Parathyroid adenoma (tissue), 2 donors: Measurements from ENCODE around the gene SLC12A5.

Experiments
- H2AFZ ChIP-seq: fragments of 300-600 bp; sonication (generic); one replicate; pipeline ENCODE4 v1.7.0; 2017; ENCODE audit warnings: antibody characterized with exemption, mild to moderate bottlenecking
- H3K27ac ChIP-seq: fragments of 300-600 bp; sonication (generic); one replicate; pipeline ENCODE4 v1.7.0; 2017
- H3K27me3 ChIP-seq: fragments of 300-600 bp; sonication (generic); one replicate; pipeline ENCODE4 v1.7.0; 2017; ENCODE audit warnings: low read length; ENCODE audit not compliant: control insufficient read depth, insufficient read depth
- H3K36me3 ChIP-seq: fragments of 300-600 bp; sonication (generic); one replicate; pipeline ENCODE4 v1.7.0; 2017; ENCODE audit warnings: low read length; ENCODE audit not compliant: control insufficient read depth, insufficient read depth
- H3K4me1 ChIP-seq: fragments of 300-600 bp; sonication (generic); one replicate; pipeline ENCODE4 v1.7.0; 2017; ENCODE audit warnings: control low read depth
- H3K4me2 ChIP-seq: fragments of 300-600 bp; sonication (generic); one replicate; pipeline ENCODE4 v1.7.0; 2017; ENCODE audit warnings: low read length
- H3K4me3 ChIP-seq: fragments of 300-600 bp; sonication (generic); one replicate; pipeline ENCODE4 v1.7.0; 2017; ENCODE audit warnings: low read depth, low read length
- H3K79me2 ChIP-seq: fragments of 300-600 bp; sonication (generic); one replicate; pipeline ENCODE4 v1.7.0; 2017; ENCODE audit warnings: control low read depth
- H3K9ac ChIP-seq: fragments of 300-600 bp; sonication (generic); one replicate; pipeline ENCODE4 v1.7.0; 2017; ENCODE audit warnings: mild to moderate bottlenecking
- H3K9me3 ChIP-seq: fragments of 300-600 bp; sonication (generic); one replicate; pipeline ENCODE4 v1.7.0; 2017; ENCODE audit warnings: low read length; ENCODE audit not compliant: control insufficient read depth
- TF ChIP-seq, protein P1 (sequence below): fragments of 300-600 bp; sonication (generic); IDR thresholded peaks from one replicate; pipeline ENCODE4 v1.7.0; 2017; ENCODE audit warnings: antibody characterized with exemption, mild to moderate bottlenecking
- donor health status: primary hyperparathyroidism.

The SLC12A5 gene

DNA sequence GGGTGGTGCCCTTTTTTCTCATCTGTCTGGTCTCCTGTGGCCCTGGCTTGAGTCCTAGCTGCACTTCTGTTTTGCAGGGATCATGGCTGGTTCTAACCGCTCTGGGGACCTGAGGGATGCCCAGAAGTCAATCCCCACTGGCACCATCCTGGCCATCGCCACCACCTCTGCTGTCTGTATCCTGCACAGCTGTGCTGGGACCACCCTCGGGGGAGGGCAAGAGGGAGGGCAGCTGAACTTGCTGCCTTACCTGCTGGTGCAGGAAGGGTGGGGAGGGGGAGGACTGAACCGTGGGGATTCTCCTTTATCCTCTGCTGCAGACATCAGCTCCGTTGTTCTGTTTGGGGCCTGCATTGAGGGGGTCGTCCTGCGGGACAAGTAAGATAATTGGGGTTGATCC is 14.5 kb downstream of the SLC12A5 start:
- Histone ChIP-seq H3K9me3 (no peaks in the 10 kb centered on the region), H3K27me3 (no peaks in the 10 kb centered on the region), H3K79me2 (peaks cover 3% of the 10 kb centered on the region), H2AFZ (no peak overlapping the region), H3K4me3 (no peak overlapping the region), H3K4me1 (no peaks in the 10 kb centered on the region), H3K9ac (no peak overlapping the region), H3K36me3 (no peaks in the 10 kb centered on the region), H3K4me2 (no peak overlapping the region), H3K27ac (no peak overlapping the region)
- TF ChIP-seq, protein P1, sequence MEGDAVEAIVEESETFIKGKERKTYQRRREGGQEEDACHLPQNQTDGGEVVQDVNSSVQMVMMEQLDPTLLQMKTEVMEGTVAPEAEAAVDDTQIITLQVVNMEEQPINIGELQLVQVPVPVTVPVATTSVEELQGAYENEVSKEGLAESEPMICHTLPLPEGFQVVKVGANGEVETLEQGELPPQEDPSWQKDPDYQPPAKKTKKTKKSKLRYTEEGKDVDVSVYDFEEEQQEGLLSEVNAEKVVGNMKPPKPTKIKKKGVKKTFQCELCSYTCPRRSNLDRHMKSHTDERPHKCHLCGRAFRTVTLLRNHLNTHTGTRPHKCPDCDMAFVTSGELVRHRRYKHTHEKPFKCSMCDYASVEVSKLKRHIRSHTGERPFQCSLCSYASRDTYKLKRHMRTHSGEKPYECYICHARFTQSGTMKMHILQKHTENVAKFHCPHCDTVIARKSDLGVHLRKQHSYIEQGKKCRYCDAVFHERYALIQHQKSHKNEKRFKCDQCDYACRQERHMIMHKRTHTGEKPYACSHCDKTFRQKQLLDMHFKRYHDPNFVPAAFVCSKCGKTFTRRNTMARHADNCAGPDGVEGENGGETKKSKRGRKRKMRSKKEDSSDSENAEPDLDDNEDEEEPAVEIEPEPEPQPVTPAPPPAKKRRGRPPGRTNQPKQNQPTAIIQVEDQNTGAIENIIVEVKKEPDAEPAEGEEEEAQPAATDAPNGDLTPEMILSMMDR, result no peak

DNA sequence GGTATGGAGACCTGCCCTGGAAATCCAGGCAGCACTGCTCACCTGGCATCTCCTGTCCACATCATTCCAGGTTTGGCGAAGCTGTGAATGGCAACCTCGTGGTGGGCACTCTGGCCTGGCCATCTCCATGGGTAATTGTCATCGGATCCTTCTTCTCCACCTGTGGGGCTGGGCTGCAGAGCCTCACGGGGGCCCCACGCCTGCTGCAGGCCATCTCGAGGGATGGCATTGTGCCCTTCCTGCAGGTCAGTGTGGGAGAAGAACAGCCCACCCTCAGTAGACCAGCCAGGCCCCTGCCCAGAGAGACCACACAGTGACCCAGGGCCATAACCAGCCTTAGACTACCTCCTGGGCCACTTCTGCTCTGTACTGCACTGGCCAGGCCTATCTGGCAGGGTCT is 15.9 kb downstream of the SLC12A5 start:
- no peak overlapping the region for H3K9ac ChIP-seq
- H3K27me3 ChIP-seq, result no peaks in the 10 kb centered on the region
- no peak overlapping the region for H3K4me3 ChIP-seq
- no peaks in the 10 kb centered on the region for H3K36me3 ChIP-seq
- no peak overlapping the region for H2AFZ ChIP-seq
- H3K4me1 ChIP-seq, result no peaks in the 10 kb centered on the region
- TF ChIP-seq, protein P1, result no peak
- H3K9me3 ChIP-seq, result no peaks in the 10 kb centered on the region
- H3K79me2 ChIP-seq, result peaks cover 3% of the 10 kb centered on the region
- H3K4me2 ChIP-seq, result no peak overlapping the region
- no peak overlapping the region for H3K27ac ChIP-seq

DNA sequence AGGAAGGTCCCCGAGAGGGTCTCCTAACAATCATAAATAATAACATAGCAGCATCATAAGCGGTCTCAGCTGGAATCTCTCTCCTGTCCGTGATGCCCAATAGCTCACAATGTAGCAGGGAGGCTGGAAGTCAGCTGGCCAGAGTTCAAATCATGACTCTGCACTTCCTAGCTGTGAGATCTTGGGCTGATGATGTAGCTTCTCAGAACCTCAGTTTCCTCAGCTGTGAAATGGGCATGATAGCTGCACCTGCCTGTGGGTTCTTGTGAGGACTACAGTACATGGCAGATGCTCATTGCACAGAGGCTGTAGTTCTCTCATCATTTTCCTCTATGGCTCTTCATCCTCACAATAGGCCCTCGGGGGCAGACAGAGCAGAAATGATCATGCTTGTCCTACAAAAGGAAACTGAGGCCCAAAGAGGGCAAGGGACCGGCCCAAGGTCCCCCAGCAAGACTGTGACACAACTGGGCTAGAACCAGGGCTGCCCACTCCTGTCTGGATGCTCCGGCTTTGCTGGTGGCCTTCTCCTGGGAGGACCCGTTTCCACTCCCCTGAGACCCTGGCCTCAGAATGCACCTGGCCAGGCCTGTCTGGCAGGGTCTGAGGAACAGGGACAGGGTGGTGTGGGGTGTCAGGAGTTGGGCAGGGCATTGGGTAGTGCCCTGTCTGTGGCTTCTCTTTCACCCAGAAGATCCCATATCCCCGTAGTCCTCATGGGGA is 17.7 kb downstream of the SLC12A5 start:
- no peaks in the 10 kb centered on the region for H3K9me3 ChIP-seq
- no peak overlapping the region for H3K9ac ChIP-seq
- no peak overlapping the region for H2AFZ ChIP-seq
- no peaks in the 10 kb centered on the region for H3K4me1 ChIP-seq
- H3K27ac ChIP-seq, result no peak overlapping the region
- no peaks in the 10 kb centered on the region for H3K36me3 ChIP-seq
- no peak overlapping the region for H3K4me2 ChIP-seq
- no peak overlapping the region for H3K4me3 ChIP-seq
- H3K27me3 ChIP-seq, result no peaks in the 10 kb centered on the region
- H3K79me2 ChIP-seq, result peaks cover 3% of the 10 kb centered on the region
- TF ChIP-seq, protein P1, result no peak

DNA sequence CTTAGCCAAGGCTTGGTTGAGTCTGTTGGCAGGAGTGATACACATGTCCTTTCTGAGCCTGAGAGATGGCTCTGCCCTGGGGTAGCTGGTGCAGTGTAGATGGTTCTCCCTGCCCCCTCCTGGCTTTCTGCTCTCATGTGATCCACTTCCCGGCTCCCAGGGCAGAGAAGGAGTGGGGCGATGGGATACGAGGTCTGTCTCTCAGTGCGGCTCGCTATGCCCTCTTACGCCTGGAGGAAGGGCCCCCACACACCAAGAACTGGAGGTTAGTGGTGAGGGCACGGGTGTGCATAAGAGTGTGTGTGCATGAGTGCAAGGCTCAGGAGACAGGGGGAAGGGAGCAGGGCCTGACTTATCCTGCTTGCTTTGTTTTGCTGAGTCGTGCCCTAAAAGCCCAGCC is 18.8 kb downstream of the SLC12A5 start:
- TF ChIP-seq, protein P1, result no peak
- Histone ChIP-seq H3K9ac (no peak overlapping the region), H3K79me2 (peaks cover 3% of the 10 kb centered on the region), H3K4me2 (no peak overlapping the region), H2AFZ (no peak overlapping the region), H3K36me3 (no peaks in the 10 kb centered on the region), H3K27ac (no peak overlapping the region), H3K9me3 (no peaks in the 10 kb centered on the region), H3K4me3 (no peak overlapping the region), H3K4me1 (no peaks in the 10 kb centered on the region), H3K27me3 (no peaks in the 10 kb centered on the region)

DNA sequence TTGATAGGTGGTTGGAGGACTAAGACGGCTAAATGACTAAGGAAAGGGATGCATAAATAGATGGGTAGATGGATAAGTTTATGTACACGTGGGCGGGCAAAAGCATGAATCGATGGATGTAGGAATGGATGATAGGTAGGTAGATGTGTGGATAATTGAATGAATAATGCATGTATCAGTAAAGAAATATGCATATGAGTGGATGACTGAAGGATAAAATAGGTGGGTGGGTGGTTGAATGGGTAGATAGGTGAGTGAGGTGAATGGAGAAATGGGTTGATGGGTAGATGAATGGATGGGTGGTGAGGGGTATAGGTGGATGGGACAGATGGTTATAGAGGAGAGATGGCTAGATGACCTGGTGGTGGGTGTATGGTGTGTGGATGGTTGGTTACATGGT is 20.2 kb downstream of the SLC12A5 start:
- peaks cover 3% of the 10 kb centered on the region for H3K79me2 ChIP-seq
- no peak overlapping the region for H3K4me3 ChIP-seq
- no peak overlapping the region for H3K27ac ChIP-seq
- no peak overlapping the region for H3K4me2 ChIP-seq
- no peak overlapping the region for H3K9ac ChIP-seq
- H2AFZ ChIP-seq, result no peak overlapping the region
- H3K9me3 ChIP-seq, result no peaks in the 10 kb centered on the region
- no peaks in the 10 kb centered on the region for H3K27me3 ChIP-seq
- no peaks in the 10 kb centered on the region for H3K36me3 ChIP-seq
- TF ChIP-seq, protein P1, result no peak
- no peaks in the 10 kb centered on the region for H3K4me1 ChIP-seq
